H1 (cell line): ENCODE measurements around the gene CXADR. TPM values are rescaled to one million over a fixed set of nuclear protein-coding genes. Genes with fewer than 3 reads are reported as not detected.
A peak's percentile ranks its signal among the peaks of the same experiment; 100 is the strongest.

Experiments
- CTCF ChIA-PET: fragments of 300-600 bp; sonication (Branson Sonifier 250); formaldehyde crosslinking; loops from one replicate; lab custom pipeline; 2021; ENCODE audit not compliant: partially characterized antibody; lab: Charles Lee
- POLR2A ChIA-PET: fragments of 300-600 bp; sonication (Branson Sonifier 250); formaldehyde crosslinking; loops from one replicate; lab custom pipeline; 2021; ENCODE audit warnings: inconsistent platforms; ENCODE audit not compliant: partially characterized antibody; lab: Charles Lee
- DNase-seq, 2 experiments: peaks; one replicate each; pipeline versions ENCODE4 v3.0.0 to v3.0.0-alpha.2; 2010 to 2022; ENCODE audit warnings: low spot score in 2 of 2, low read depth in 1 of 2, mixed read lengths in 1 of 2
- FAIRE-seq: peaks from 2 replicates; lab custom pipeline; 2011; peaks lifted over from hg19 to GRCh38; lab: Jason Lieb, UNC
- H2AFZ ChIP-seq: 2 replicates; pipeline ENCODE4 v1.8.1; 2012; ENCODE audit warnings: low read length, inconsistent platforms
- H2AK5ac ChIP-seq: 2 replicates; pipeline ENCODE4 v1.6.1; 2013; ENCODE audit warnings: low read depth, low read length
- H2BK120ac ChIP-seq: replicated peaks from 2 replicates; pipeline ENCODE3; 2013; ENCODE audit warnings: low read depth, low read length, inconsistent platforms
- H2BK12ac ChIP-seq: 2 replicates; pipeline ENCODE4 v1.6.1; 2013; ENCODE audit warnings: low read depth, low read length
- H2BK15ac ChIP-seq: 2 replicates; pipeline ENCODE4 v1.6.1; 2013; ENCODE audit warnings: low read length
- H2BK20ac ChIP-seq: 2 replicates; pipeline ENCODE4 v1.6.1; 2013; ENCODE audit warnings: low read length
- H2BK5ac ChIP-seq: 2 replicates; pipeline ENCODE4 v1.6.1; 2013; ENCODE audit warnings: low read depth, low read length
- H3K14ac ChIP-seq: 2 replicates; pipeline ENCODE4 v1.6.1; 2013; ENCODE audit warnings: inconsistent platforms; ENCODE audit not compliant: insufficient read length
- H3K18ac ChIP-seq: 2 replicates; pipeline ENCODE4 v1.6.1; 2013; ENCODE audit warnings: low read length; ENCODE audit errors: extremely low read depth
- H3K23ac ChIP-seq: 2 replicates; pipeline ENCODE4 v1.6.1; 2013; ENCODE audit warnings: inconsistent platforms; ENCODE audit not compliant: insufficient read length
- H3K23me2 ChIP-seq: 2 replicates; pipeline ENCODE4 v1.6.1; 2013; ENCODE audit warnings: low read depth, low read length
- H3K27ac ChIP-seq: 2 replicates; pipeline ENCODE4 v1.6.1; 2011; ENCODE audit warnings: low read depth, low read length, inconsistent platforms
- H3K27me3 ChIP-seq, 4 experiments: replicated peaks in 1 of 4; 1 replicate in 1 of 4; 2 replicates in 3 of 4; pipeline versions ENCODE4 v1.6.1 to v1.8.1; 2011 to 2013; ENCODE audit warnings: low read length in 3 of 4, mild to moderate bottlenecking in 3 of 4, inconsistent platforms in 2 of 4, mixed read lengths in 2 of 4, moderate library complexity in 1 of 4; ENCODE audit not compliant: control insufficient read depth in 3 of 4, insufficient read depth in 3 of 4; ENCODE audit errors: extremely low read depth in 1 of 4
- H3K36me3 ChIP-seq, 4 experiments: 2 replicates each; pipeline versions ENCODE4 v1.6.1 to v1.8.1; 2011 to 2013; ENCODE audit warnings: mild to moderate bottlenecking in 4 of 4, low read length in 3 of 4, moderate library complexity in 2 of 4, control low read depth in 1 of 4, inconsistent platforms in 1 of 4; ENCODE audit not compliant: insufficient read depth in 4 of 4, control insufficient read depth in 2 of 4
- H3K4ac ChIP-seq: replicated peaks from 2 replicates; pipeline ENCODE3; 2013; ENCODE audit warnings: low read length, low read depth, mixed read lengths, inconsistent platforms; ENCODE audit not compliant: insufficient read length
- H3K4me1 ChIP-seq, 4 experiments: replicated peaks in 1 of 4; 1 replicate in 1 of 4; 2 replicates in 3 of 4; pipeline versions ENCODE4 v1.6.1 to v1.8.1; 2011 to 2013; ENCODE audit warnings: low read length in 3 of 4, inconsistent platforms in 2 of 4, mixed read lengths in 1 of 4; ENCODE audit not compliant: insufficient read depth in 4 of 4, control insufficient read depth in 3 of 4
- H3K4me2 ChIP-seq, 2 experiments: 2 replicates each; pipeline versions ENCODE4 v1.6.1 to v1.8.1; 2011 to 2013; ENCODE audit warnings: low read depth in 2 of 2, low read length in 2 of 2, control low read depth in 1 of 2, inconsistent platforms in 1 of 2, mild to moderate bottlenecking in 1 of 2; ENCODE audit not compliant: insufficient read depth in 1 of 2
- H3K4me3 ChIP-seq, 4 experiments: fragments of 200-600, 300-600 bp in 1 of 4; sonication (generic), shearing (Covaris generic), sonication (Bioruptor Twin) in 1 of 4; 2 replicates each; pipeline versions ENCODE4 v1.5.1 to v1.8.1; 2011 to 2016; ENCODE audit warnings: low read length in 4 of 4, low read depth in 3 of 4, control low read depth in 2 of 4, inconsistent platforms in 2 of 4, mild to moderate bottlenecking in 2 of 4, mixed read lengths in 1 of 4, moderate library complexity in 1 of 4; ENCODE audit not compliant: insufficient read depth in 2 of 4; ENCODE audit errors: extremely low read depth in 1 of 4
- H3K56ac ChIP-seq: replicated peaks from 2 replicates; pipeline ENCODE3; 2013; ENCODE audit warnings: low read depth, mild to moderate bottlenecking, mixed read lengths, low read length, inconsistent platforms; ENCODE audit not compliant: insufficient read length
- H3K79me1 ChIP-seq: 2 replicates; pipeline ENCODE4 v1.6.1; 2013; ENCODE audit warnings: low read depth, low read length, control low read depth
- H3K79me2 ChIP-seq, 2 experiments: 2 replicates each; pipeline versions ENCODE4 v1.6.1 to v1.8.1; 2012 to 2013; ENCODE audit warnings: low read length in 2 of 2, mild to moderate bottlenecking in 2 of 2, inconsistent platforms in 1 of 2; ENCODE audit not compliant: insufficient read depth in 2 of 2, control insufficient read depth in 1 of 2
- H3K9ac ChIP-seq, 4 experiments: replicated peaks in 1 of 4; 1 replicate in 1 of 4; 2 replicates in 3 of 4; pipeline versions ENCODE4 v1.6.1 to v1.8.1; 2011 to 2013; ENCODE audit warnings: low read depth in 3 of 4, low read length in 3 of 4, control low read depth in 2 of 4, mild to moderate bottlenecking in 2 of 4, moderate library complexity in 2 of 4, inconsistent platforms in 1 of 4; ENCODE audit errors: extremely low read depth in 1 of 4
- H3K9me3 ChIP-seq, 2 experiments: 2 replicates each; pipeline versions ENCODE4 v1.6.1 to v1.8.1; 2012 to 2013; ENCODE audit warnings: mild to moderate bottlenecking in 2 of 2, moderate library complexity in 2 of 2, control low read depth in 1 of 2, inconsistent platforms in 1 of 2, low read depth in 1 of 2, low read length in 1 of 2, mixed read lengths in 1 of 2; ENCODE audit not compliant: insufficient read depth in 2 of 2
- H4K20me1 ChIP-seq, 2 experiments: replicated peaks in 1 of 2; 2 replicates each; pipeline versions ENCODE3 to v1.8.1; 2011 to 2013; ENCODE audit warnings: inconsistent platforms in 2 of 2, low read length in 2 of 2, mild to moderate bottlenecking in 1 of 2; ENCODE audit not compliant: insufficient read depth in 2 of 2, control insufficient read depth in 1 of 2
- H4K5ac ChIP-seq: 2 replicates; pipeline ENCODE4 v1.6.1; 2013; ENCODE audit warnings: low read length, low read depth, mixed read lengths, inconsistent platforms; ENCODE audit not compliant: insufficient read length
- H4K8ac ChIP-seq: 2 replicates; pipeline ENCODE4 v1.8.0; 2013; ENCODE audit warnings: mild to moderate bottlenecking, moderate library complexity, low read length, inconsistent platforms; ENCODE audit not compliant: insufficient read depth; ENCODE audit errors: extremely low read depth
- H4K91ac ChIP-seq: replicated peaks from 2 replicates; pipeline ENCODE3; 2013; ENCODE audit warnings: low read length, mixed read lengths, inconsistent platforms; ENCODE audit not compliant: insufficient read length
- POLR2A ChIP-seq, 2 experiments: IDR thresholded peaks; 1 replicate in 1 of 2; 2 replicates in 1 of 2; pipeline ENCODE4 v1.6.1; 2011; ENCODE audit warnings: low read depth in 2 of 2, low read length in 2 of 2, mild to moderate bottlenecking in 2 of 2; ENCODE audit errors: control extremely low read depth in 1 of 2
- WGBS, 2 experiments: shearing (Covaris generic) in 1 of 2; methylation state at CpG; one replicate each; pipeline versions ENCODE4 v1.1.6 to v1.1.7; 2013 to 2015; ENCODE audit warnings: low lambda C conversion rate in 2 of 2, mixed read lengths in 2 of 2, inconsistent platforms in 1 of 2, low coverage in 1 of 2, missing lambda C conversion rate in 1 of 2; ENCODE audit not compliant: insufficient replicate concordance in 2 of 2, insufficient coverage in 1 of 2, insufficient read length in 1 of 2; ENCODE audit errors: extremely low coverage in 1 of 2, missing lambda C conversion rate in 1 of 2; 5-methylcytosine and 5-hydroxymethylcytosine counted together
- polyA plus RNA-seq, 7 experiments: library from polyadenylated mRNA; depleted of rRNA in 3 of 7; stranded (reverse) in 5 of 7; unstranded in 2 of 7; fragments of >200 nt in 5 of 7; fragments of 200-250 nt in 2 of 7; gene quantifications; 1 replicate in 5 of 7; 2 replicates in 1 of 7; 4 replicates in 1 of 7; pipeline versions ENCODE4 v1.2.1 to v1.2.3, GENCODE V29; 2011 to 2013; ENCODE audit warnings: missing spikeins in 2 of 7, mixed read lengths in 2 of 7
- total RNA-seq: library from RNA; stranded (reverse); fragmentation: NEBNext Ultra II Directional; extraction: Animal tissue kit (Norgen Biotek cat#: 25700); gene quantifications from 2 replicates; pipeline ENCODE4 v1.2.1, GENCODE V29; 2021

Gene CXADR
- total and polyA plus RNA-seq, 2 of the 8 experiments (the other 6 are each of a cell fraction or from before 2014, with no cell fraction given) = 45.6 to 145 TPM

- POLR2A ChIA-PET = no interaction called here
- 50% methylated on average over 3 of the region's 3 CpGs; no CpG with 5 or more reads in 1 of the 2 experiments for WGBS, 2 experiments
- no peak for FAIRE-seq
- no peak for TF ChIP-seq POLR2A (IDR thresholded peaks at IDR 0.05; ENCODE audit: control extremely low read depth in 1 of 2, low read depth in 2 of 2, low read length in 2 of 2)
These were observed 45.0 kb upstream of the CXADR start for GRCh38 chr21:17467829-17468228.

More at GRCh38 chr21:17467829-17468228, 45.0 kb upstream of the CXADR start:
- Histone ChIP-seq H3K4me3 (peak overlapping the region in 2 of 4 experiments; percentile 33 to 63; a peak in 2 of 8 replicates), H2AFZ (no peak overlapping the region), H3K79me2 (no peaks in the 10 kb centered on the region), H3K9ac (no peak overlapping the region), H3K23me2 (no peaks in the 10 kb centered on the region), H3K56ac (no peak overlapping the region), H4K5ac (no peak overlapping the region), H2AK5ac (no peak overlapping the region), H2BK15ac (no peak overlapping the region), H2BK120ac (no peak overlapping the region), H3K36me3 (no peaks in the 10 kb centered on the region), H3K14ac (no peak overlapping the region), H3K4me1 (peaks cover 0 to 3% (median 0%) of the 10 kb centered on the region in 4 experiments; a peak in 1 of 7 replicates), H4K8ac (no peak overlapping the region), H4K91ac (no peak overlapping the region), H3K4me2 (peak overlapping the region; percentile 34 to 62; a peak in 3 of 4 replicates), H3K4ac (no peak overlapping the region), H2BK12ac (no peak overlapping the region), H3K27me3 (no peaks in the 10 kb centered on the region), H3K18ac (no peak overlapping the region), H3K23ac (no peak overlapping the region), H4K20me1 (no peaks in the 10 kb centered on the region), H3K9me3 (no peaks in the 10 kb centered on the region), H3K27ac (no peak overlapping the region), H2BK20ac (no peak overlapping the region), H2BK5ac (no peak overlapping the region), H3K79me1 (no peaks in the 10 kb centered on the region)
- CTCF ChIA-PET = interaction anchor here (1.0 to 1.2 kb wide), 2 partner anchors 22 to 87 kb away, joined by 3 to 4 read pairs; no protein-coding TSS in a partner anchor
- DNase-seq = no peak
